Globus pallidus (tissue), 1 donor: ENCODE data around the gene DARS2.
"Not testable (repeated sequence)": the region's sequence is repeated elsewhere in the genome, so short reads cannot be mapped to it uniquely, and the experiment has no call there.

ENCODE experiments used
- DNase-seq: peaks from one replicate; pipeline ENCODE4 v3.0.0-alpha.2; 2015; ENCODE audit warnings: low spot score

Gene DARS2, protein sequence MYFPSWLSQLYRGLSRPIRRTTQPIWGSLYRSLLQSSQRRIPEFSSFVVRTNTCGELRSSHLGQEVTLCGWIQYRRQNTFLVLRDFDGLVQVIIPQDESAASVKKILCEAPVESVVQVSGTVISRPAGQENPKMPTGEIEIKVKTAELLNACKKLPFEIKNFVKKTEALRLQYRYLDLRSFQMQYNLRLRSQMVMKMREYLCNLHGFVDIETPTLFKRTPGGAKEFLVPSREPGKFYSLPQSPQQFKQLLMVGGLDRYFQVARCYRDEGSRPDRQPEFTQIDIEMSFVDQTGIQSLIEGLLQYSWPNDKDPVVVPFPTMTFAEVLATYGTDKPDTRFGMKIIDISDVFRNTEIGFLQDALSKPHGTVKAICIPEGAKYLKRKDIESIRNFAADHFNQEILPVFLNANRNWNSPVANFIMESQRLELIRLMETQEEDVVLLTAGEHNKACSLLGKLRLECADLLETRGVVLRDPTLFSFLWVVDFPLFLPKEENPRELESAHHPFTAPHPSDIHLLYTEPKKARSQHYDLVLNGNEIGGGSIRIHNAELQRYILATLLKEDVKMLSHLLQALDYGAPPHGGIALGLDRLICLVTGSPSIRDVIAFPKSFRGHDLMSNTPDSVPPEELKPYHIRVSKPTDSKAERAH

DNA sequence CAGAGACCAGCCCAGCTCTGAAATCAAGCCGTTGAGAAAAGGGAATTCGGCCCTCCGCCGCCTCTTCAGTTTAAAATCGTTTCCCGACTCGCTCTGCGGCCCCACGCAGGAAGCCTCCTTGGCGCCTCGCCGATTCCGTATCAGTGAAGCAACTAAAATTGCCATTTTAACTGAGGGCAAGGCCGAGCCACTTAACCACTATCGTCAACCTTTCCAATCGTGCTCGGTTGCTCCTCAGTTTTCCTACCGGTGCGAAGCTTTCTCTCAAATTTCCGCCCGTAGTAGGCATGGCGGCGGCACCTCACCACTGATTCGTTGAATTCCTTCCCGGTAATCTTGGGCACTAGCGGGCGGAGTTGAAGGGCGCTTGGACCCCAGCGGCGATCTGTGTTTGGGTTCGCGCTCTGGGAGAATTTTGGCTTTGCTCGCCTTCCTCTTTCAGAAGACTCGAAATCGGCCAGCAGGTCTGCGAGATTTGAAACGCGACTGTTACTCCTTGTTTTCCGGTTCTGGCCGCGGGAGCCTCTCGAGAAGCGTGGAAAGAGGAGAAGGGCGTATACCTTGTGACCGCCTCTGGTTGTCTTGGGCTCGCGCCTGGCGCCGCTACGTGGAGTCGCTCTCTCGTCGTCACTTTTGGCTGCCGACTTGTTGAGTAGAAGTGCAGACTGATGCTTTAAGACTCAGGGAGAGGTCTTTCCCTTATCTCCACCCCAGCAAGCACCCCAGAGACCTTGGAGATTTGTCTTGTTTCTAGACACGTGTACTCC lies at the start of gene DARS2, which contains the start of gene CENPL:
TSS of gene DARS2 (plus strand) at position 359 of the 767 bp plus-strand sequence. CDS start 557 bp downstream, outside the sequence.
TSS of gene CENPL (minus strand) at position 569 of the 767 bp plus-strand sequence. CDS start 13,584 bp downstream, outside the sequence.
- DNase-seq = peak; percentile 97

DNA sequence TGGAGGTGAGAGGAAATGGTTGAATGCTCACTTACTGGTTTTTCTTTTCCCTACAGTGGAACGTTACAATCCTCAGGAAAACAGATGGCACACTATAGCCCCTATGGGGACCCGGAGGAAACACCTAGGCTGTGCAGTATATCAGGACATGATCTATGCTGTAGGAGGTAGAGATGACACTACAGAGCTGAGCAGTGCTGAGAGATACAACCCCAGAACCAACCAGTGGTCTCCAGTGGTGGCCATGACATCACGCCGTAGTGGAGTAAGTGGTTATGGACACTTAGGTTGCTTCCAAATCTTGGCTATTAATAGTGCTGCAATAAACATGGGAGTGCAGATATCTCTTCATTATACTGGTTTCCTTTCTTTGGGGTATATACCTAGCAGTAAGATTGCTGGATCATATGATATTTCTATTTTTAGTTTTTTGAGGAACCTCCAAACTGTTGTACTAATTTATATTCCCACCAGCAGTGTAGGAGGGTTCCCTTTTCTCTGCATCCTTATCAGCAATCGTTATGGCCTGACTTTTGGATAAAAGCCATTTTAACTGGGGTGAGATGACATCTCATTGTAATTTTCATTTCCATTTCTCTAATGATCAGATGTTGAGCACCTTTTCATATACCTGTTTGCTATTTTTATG lies 48.8 kb upstream of the DARS2 start:
- DNase-seq = no peak

DNA sequence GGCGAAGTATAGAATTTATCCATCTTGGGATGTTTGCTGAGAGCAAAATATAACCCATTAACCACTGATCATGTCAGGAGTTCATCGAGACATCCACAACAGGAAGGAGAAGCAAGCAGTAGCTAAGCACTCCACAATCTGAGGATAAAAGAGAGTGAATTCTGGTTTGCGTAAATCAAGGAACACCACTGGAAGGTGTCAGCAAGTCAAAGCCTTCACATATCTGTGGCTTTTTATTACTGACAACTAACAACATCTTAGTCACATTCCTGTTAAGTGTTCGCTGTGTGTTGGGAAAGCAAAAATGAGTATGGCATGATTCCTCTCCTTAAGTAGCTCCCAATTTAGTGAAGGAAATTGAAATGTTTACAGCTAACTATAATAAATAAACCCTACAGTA lies 44.5 kb upstream of the DARS2 start:
- DNase-seq = no peak

DNA sequence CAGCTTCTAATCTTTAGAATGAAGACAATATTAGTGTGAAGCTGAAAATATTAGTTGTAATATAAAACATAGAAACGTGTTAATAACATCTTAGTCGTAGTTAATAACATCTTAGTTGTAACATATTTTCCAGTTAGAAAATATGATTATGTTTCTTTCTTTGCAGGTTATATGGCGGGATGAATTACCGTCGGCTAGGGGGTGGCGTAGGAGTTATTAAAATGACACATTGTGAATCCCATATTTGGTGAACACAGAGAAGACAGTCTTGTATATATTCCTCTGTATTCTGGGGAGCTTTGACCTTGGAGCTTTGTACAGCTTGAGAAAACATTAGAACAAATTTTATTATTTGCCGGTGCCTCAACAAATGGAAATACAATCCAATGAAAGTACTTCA lies 39.5 kb upstream of the DARS2 start:
- DNase-seq = no peak

DNA sequence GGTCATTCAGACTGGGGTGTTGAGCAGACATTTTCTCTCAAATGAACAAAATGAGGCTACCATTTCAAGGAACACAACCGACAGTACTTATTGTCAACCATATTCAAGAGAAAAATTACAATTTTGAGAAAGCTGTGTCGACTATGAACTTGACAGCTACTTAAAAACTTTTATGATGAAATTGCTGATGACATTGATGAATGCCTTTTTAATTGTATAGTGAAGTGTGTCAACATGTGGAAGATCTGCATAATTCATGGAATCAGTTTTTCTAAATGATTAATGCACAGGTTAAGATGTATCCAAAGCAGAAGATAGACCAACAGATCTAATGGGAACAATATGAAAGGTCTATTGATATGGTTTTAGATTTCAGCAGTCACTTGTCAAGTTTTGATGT lies 34.6 kb upstream of the DARS2 start:
- DNase-seq = no peak

DNA sequence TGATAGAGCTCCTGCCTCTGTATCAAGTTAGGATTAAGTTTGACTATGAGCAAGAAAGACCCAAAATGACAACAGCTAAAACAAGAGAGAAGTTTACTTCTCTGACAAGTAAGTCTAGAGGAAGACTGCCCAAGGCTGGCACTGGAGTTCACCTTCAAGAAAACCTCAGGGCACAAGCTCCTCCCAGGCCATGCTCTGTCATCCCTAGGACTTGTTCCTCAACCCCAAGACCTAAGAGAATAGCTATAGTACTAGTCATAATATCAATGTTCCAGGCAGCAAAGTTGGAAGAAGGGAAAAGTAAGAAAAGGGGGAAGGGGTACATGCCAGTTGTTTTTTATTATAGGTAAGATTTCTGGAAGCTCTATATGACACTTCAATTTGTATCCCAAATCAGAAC lies 26.4 kb upstream of the DARS2 start:
- DNase-seq = no peak

DNA sequence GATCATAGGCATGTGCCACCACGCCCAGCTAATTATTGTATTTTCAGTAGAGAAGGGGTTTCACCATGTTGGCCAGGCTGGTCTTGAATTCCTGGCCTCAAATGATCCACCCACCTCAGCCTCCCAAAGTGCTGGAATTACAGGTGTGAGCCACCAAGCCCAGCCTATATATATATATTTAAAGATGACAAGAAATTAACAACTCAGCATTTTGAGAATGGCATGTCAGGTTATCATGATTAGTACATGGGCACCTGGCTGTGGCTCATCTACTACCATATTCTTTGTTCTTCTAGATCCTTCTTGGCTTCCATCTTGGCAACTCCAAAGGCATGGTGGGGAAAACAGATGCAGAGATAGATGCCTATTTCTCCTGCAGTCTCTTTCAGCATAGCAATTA lies 24.5 kb upstream of the DARS2 start:
- not testable (repeated sequence) for DNase-seq

DNA sequence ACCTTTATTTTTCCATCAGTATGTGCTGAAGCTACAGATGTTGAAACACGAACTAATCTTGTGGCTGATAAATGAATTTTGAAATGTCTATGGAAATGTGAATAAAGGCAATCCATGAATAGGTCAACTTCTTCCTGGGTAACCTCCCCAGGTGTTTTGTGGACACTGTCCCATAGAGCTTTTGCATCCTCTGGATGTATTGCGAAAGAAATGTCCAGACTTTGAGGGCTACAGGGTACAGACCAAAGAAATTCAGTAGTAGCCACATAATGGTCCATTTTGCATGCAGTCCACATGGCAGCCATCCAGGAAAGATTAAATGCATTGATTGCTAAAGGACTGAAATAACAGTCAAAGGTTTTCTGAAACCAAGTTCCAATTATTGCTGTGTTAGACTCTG lies 21.5 kb upstream of the DARS2 start:
- no peak for DNase-seq

DNA sequence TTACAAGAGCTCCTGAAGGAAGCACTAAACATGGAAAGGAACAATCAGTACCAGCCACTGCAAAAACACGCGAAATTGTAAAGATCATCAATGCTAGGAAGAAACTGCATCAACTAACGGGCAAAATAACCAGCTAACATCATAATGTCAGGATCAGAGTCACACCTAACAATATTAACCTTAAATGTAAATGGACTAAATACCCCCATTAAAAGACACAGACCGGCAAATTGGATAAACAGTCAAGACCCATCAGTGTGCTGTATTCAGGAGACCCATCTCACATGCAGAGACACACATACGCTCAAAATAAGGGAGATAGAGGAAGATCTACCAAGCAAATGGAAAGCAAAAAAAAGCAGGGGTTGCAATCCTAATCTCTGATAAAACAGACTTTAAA lies 10.8 kb upstream of the DARS2 start:
- DNase-seq = not testable (repeated sequence)

DNA sequence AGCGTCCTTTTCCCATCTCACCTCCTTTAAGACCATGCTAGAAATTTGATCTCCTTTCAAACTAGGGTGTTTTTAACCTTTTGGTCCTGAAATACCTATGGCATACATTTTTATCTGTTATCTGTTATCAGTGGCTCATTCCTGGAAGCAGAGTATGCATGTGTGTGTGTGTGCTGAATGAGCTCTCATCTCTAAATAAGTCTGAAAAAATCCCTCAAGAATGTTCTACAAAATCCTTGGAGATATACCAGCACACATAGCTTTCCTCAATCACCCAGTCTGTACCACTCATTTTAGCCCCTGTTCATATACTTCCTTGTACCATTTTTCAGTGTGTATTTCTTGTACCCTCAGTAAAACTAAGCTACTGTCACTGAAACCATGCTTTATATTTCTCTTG lies 6.0 kb upstream of the DARS2 start:
- DNase-seq = no peak

DNA sequence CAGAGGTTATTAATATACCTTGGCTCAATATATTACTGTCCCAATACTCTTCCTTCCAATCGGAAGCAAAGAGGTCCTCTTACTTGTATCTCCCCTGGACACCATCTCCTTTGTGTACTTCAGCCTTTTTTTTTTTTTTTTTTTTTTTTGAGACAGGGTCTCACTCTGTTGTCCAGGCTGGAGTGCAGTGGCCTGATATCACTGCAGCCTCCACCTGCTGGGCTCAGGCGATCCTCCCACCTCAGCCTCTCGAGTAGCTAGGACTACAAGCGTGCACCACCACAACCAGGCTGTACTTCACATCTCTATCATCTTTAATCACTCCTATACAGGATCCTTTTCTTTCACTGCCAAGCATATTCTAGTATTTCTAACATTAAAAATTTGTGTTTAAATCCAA lies 2.8 kb upstream of the DARS2 start:
- DNase-seq = no peak

DNA sequence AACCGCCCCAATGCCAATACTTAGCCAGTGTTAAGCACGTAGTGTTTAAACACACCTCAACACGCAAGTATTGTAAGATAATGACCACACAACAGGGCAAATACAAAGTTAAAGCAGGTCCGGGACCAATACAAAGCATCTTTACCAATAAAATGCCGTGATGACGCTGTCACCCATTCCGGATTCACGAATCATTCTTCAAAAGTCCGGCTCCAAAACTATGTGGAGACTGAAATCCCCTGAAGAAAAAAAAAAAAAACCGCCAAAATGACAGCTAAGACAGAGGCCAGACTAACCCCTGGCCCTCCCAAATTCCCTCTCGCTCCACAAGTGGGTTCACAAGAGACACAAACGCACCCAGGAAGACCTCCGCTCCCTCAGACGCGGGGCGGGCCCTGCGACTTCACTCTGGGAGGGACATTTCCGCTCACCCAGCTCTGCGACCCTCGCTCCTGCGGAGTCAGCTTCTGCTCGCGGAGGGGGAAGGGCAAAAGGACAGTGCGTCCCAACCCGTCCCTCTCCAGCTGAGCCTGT lies 625 bp upstream of the DARS2 start:
- peak; percentile 0 for DNase-seq

DNA sequence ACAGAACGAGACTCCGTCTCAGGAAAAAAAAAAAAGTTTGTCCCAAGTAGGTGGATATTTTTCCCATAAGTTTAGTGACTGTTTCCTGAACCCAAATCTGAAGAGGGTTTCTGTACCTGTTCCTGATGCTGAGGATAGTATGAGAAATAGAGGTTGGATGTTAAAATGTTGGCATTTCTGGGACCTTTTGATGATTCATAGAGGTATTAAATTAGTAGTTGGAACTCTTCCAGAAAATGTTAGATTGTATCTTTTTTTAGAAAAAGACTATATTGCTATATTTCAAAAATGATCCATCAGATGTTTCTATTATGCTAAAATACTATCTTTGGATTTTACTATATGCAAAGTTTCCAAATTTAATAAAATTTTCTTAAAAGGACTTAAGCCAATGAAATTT lies 3.1 kb downstream of the DARS2 start:
- DNase-seq = no peak

DNA sequence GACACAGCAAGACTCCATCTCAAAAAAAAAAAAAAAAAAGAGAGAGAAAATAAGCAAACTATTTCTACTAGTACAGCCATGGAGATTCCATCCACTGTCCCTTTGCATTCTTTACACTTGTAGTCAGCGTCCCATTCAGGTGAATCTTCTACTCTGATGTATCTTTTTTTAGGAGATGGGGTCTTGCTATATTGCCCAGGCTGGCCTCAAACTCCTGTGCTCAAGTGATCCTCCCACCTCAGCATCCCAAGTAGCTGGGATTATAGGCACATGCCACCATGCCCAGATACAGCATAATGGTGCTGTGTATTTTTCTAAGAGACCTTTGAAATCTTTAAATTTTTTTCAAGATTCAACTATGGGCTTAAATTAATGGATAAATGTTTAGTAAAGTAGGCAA lies 8.3 kb downstream of the DARS2 start:
- DNase-seq = no peak

DNA sequence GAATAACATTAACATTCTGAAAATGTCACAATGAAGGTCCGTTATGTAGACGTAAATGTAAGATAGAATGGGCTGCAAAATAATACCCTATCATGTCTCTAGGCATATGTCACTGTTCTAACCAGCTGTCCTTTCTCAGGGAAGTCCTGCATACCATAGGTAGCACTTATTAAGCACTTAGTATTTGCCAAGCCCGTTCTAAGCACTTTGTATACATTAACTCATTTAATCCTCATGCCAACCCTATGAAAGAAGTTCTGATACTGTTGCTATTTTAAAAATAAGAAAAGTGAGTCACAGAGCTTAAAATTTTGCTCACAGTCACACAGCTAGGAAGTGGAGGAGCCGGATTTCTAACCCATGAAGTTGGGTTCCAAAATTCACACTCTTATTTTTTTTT lies 27.6 kb downstream of the DARS2 start:
- no peak for DNase-seq

DNA sequence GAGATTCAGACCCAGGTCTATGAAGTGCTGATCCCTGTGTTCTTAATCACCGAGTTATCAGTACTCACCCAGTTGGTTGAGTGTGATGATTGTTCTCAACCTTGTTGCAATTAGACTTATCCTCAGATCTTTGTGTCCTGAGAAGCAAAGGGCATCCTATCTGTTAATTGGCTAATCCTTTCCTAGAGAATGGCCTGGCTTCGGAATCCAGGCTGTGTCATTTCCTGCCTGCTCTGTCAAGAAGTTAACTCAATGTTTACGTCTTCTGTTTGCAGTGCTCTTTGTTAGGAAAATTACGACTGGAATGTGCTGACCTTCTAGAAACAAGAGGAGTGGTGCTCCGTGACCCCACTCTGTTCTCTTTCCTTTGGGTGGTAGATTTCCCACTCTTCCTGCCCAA lies 28.6 kb downstream of the DARS2 start:
- no peak for DNase-seq

DNA sequence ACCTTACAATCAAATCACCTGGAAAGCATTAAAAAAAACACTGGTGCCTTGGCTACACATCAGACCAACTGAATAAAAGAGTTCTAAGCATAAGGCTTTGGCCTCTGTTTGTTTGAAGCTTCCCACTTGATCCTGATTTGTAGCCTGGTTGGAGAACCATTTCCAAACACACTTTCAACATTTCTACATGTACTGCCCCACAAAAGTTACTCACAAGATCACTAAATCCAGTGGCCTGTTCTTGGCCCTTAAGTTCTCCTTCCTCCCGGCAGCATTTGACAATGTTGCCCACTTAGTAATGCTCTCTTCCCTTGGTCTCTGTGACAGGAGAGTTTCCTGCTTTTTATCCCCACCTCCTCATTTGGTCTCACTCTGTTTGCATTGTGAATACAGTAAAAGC lies 31.5 kb downstream of the DARS2 start:
- DNase-seq = no peak

DNA sequence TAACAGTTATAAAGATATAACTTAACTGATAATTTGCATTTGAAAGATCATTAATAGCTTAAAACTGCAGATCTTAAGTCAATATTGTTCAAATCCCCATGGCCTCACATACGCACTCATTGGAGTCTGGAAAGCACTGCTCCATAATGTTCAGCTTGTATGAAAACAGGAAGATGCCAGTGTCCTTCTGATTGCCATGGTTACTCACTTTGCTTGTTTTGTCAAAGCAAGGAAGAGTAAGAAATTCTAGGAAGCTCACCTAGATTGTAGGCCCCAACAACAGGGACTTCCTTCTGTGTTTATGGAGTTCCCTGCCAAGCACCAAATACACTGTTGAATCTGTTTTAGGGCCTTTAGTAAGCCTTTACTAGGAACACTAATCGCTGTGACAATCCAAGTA lies 32.4 kb downstream of the DARS2 start:
- no peak for DNase-seq

DNA sequence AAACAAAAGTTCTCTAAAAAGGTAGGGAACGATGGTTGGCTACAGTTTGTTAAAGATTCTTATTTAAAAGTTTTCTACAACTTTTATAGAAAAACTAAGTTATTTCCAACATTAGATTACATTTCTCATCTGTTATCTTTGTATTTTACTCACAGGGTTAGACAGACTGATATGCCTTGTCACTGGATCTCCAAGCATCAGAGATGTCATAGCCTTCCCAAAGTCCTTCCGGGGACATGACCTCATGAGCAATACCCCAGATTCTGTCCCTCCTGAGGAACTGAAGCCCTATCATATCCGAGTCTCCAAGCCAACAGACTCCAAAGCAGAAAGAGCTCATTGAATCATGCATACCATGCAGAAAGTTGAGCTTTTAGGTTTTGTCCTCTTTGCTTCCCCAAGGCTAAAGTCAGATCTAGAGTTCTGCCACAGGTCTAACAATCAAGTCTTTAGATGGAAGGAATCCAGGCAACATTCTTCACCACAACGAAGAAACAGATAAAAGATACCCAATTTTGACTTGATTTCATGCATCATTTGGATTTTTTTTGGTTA lies 33.0 kb downstream of the DARS2 start:
- DNase-seq = no peak

DNA sequence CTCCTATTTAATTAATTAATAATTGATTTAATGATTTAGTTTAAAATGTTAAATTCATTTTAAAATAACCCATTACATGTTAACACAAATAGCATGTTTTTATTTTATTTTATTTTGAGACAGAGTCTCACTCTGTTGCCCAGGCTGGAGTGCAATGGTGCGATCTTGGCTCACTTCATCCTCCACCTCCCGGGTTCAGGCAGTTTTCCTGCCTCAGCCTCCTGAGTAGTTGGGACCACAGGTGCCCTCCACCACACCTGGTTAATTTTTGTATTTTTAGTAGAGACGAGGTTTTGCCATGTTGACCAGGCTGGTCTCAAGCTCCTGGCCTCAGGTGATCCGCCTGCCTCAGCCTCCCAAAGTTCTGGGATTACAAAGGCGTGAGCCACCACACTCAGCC lies 35.1 kb downstream of the DARS2 start:
- not testable (repeated sequence) for DNase-seq

DNA sequence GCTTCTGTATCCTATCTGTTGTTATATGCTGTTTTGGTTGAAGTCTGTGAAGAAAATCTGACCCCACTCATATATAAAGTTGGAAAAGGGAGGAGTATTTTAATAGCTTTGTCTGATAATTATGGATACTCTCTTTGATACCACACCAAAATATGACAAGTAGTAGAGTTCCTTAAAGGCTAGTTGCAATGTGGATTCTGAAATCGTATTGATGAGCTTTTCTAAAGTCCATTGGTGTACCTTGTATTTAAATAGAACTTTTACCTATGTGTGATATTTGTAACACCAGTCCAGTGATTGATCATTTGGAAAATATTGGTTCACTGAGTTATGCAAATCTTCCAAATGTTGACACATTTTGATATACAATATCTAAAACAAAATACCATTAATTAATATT lies 35.6 kb downstream of the DARS2 start:
- no peak for DNase-seq

DNA sequence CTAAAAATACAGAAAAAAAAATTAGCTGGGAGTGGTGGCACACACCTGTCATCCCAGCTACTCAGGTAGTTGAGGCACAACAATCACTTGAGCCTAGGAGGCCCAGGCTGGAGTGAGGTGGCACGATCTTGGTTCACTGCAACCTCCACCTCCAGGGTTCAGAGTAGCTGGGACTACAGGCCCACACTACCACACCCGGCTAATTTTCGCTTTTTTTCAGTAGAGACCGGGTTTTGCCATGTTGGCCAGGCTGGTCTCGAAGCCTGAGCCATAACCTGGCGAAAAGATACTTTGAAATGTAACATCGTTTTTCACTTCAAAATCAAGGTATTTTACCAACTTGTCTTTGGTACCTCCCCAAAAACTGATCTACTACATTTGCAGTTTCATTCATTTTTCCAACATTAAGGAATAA lies 37.3 kb downstream of the DARS2 start:
- DNase-seq = no peak
